Measurements from ENCODE around the gene FTCD.

FTCD gene

DNA sequence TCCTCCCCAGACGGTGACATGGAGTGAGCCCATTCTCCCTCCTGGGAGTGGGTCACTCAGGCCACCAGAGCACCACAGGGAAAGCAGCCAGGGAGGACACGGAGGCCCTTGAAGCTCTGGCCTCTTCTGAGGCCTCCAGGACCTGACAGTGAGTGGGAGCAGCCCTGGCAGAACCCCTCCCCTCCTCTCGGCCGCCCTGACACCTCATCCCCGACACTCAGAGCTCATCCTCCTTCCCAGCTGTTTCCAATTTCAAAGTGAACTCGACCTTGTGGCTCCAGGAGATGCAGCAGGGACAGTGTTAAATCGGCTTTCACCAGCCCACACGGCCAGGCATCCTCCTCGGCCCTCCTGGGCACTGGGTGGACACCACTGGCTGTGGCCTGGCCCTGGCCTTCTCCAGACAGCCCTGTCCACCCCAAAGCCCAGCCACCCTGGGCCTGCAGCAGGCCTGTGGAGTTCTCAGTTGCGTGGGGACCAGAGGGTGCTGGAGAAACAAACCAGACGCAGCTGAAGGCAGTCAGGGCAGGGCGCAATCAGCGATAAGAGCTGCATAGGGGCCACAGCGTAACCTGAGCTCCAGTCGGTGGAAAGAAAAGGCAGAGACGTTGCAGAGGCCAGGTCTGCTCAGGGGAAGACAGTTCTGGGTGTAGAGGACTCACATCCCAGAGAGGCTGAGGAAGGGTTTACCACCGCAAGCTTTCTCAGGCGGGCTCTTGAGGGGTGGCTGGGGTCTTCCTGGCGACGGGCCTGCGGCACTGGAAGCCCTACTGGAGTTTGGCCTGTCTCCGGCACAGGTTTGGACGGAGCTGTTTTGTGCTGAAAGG, 27.1 kb downstream of the FTCD start:
- TF ChIP-seq FOXP2 (optimal IDR thresholded peaks at IDR 0.05; ENCODE audit: borderline replicate concordance, extremely low read depth, extremely low read length, insufficient read depth) = no peak
- TF ChIP-seq, protein P1, sequence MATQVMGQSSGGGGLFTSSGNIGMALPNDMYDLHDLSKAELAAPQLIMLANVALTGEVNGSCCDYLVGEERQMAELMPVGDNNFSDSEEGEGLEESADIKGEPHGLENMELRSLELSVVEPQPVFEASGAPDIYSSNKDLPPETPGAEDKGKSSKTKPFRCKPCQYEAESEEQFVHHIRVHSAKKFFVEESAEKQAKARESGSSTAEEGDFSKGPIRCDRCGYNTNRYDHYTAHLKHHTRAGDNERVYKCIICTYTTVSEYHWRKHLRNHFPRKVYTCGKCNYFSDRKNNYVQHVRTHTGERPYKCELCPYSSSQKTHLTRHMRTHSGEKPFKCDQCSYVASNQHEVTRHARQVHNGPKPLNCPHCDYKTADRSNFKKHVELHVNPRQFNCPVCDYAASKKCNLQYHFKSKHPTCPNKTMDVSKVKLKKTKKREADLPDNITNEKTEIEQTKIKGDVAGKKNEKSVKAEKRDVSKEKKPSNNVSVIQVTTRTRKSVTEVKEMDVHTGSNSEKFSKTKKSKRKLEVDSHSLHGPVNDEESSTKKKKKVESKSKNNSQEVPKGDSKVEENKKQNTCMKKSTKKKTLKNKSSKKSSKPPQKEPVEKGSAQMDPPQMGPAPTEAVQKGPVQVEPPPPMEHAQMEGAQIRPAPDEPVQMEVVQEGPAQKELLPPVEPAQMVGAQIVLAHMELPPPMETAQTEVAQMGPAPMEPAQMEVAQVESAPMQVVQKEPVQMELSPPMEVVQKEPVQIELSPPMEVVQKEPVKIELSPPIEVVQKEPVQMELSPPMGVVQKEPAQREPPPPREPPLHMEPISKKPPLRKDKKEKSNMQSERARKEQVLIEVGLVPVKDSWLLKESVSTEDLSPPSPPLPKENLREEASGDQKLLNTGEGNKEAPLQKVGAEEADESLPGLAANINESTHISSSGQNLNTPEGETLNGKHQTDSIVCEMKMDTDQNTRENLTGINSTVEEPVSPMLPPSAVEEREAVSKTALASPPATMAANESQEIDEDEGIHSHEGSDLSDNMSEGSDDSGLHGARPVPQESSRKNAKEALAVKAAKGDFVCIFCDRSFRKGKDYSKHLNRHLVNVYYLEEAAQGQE (IDR thresholded peaks at IDR 0.05; ENCODE audit: insufficient read depth in 1 of 2, low read depth in 2 of 2, low read length in 2 of 2) = no peak
- TF ChIP-seq POLR2AphosphoS5 (IDR thresholded peaks at IDR 0.05; ENCODE audit: low read depth, low read length) = no peak
- TF ChIP-seq TAF1 (IDR thresholded peaks at IDR 0.05; ENCODE audit: borderline replicate concordance, insufficient read depth, low read length) = no peak
- no peak for TF ChIP-seq SIN3A (IDR thresholded peaks at IDR 0.05; ENCODE audit: borderline replicate concordance, insufficient read depth, low read length)

DNA sequence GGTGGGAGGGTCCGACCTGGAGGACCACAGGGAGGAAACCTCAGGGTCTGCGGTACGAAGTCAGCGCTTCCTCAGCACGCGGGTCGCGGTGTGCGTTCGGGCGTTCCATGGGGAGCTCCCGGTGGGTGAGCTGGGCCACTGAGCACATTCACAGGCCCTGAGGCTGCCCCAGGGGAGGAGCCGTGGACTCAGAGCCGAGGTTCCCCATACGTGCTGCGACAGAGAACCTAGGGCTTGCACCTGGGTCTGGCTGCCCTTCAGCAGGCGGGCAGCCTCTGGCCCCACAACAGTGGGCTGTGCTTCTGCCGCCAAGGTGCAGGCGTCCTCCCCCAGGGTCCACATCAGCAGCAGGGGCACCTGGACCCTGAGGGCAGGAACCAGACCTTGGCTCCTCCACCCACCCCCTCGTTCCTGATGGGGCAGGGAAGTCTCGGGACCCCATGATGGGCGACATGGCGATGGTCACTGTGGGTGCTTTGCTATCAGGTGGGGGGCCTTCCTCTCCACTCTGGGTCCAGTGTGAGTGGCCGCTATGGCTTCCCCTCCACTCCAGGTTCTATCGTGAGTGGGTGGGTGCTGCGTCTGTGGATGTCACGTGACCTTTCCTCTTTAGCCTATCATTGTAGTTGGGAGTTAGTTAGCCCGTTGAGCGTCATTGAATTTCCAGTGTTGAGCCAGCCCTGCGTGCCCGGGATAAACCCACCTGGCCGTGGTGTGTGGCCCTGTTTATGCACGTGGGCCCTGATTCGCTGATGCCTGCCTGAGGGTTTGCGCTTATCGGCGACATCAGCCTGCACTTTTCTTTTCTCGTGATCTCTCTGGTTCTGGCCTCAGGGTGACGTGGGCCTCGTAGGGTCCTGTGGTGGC, 27.9 kb downstream of the FTCD start:
- TF ChIP-seq SIN3A (IDR thresholded peaks at IDR 0.05; ENCODE audit: borderline replicate concordance, insufficient read depth, low read length) (no peak), POLR2AphosphoS5 (IDR thresholded peaks at IDR 0.05; ENCODE audit: low read depth, low read length) (no peak), FOXP2 (optimal IDR thresholded peaks at IDR 0.05; ENCODE audit: borderline replicate concordance, extremely low read depth, extremely low read length, insufficient read depth) (no peak), TAF1 (IDR thresholded peaks at IDR 0.05; ENCODE audit: borderline replicate concordance, insufficient read depth, low read length) (no peak)
- TF ChIP-seq, protein P1 (IDR thresholded peaks at IDR 0.05; ENCODE audit: insufficient read depth in 1 of 2, low read depth in 2 of 2, low read length in 2 of 2) = no peak

DNA sequence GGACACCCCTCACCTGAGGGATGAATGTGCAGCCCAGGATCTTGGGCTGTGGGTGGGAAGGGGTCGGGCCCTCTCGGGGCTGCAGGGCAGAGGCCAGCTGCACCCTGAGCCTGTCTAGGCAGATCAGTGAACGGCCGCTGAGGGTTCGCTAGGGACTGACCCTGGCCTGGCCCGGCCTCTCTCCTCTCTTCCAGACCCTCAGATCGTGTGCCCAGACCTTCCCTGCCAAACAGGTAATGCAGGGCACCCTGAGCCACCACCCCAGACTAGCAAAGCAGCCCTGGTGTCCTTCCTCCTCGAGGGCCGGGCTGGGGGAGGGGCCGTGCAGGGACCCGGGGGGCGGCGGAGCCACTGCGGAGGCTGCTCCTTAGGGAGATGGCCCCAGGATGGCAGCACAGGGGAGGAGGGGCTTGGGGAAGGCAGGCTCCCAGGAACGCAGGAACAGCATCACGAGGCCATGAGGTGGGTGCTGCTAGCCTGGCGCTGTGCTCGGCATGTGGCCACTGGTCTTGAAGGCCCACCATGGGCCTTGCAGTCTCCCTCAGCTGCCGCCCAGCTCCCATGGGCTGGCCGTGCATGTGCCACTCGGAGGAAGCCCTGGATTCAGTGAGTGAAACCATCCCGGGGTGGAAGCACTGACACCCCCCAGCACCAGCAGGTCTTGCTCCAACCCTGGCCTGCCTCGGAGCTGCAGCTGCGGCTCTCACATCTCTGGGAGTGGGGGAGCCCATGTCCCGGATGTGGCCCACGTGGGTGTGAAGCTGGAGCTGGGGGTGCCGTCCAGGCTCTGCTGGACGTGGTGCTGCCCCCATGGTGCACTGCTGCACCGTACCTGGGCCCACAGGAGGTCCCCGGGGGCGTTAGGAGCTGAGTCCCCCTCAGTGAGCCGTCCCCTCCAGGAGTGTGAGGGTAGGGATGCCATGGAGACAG, 28.8 kb downstream of the FTCD start:
- TF ChIP-seq TAF1 (IDR thresholded peaks at IDR 0.05; ENCODE audit: borderline replicate concordance, insufficient read depth, low read length) = no peak
- TF ChIP-seq FOXP2 (optimal IDR thresholded peaks at IDR 0.05; ENCODE audit: borderline replicate concordance, extremely low read depth, extremely low read length, insufficient read depth) = no peak
- TF ChIP-seq SIN3A (IDR thresholded peaks at IDR 0.05; ENCODE audit: borderline replicate concordance, insufficient read depth, low read length) = no peak
- no peak for TF ChIP-seq POLR2AphosphoS5 (IDR thresholded peaks at IDR 0.05; ENCODE audit: low read depth, low read length)
- TF ChIP-seq, protein P1 (IDR thresholded peaks at IDR 0.05; ENCODE audit: insufficient read depth in 1 of 2, low read depth in 2 of 2, low read length in 2 of 2) = no peak

DNA sequence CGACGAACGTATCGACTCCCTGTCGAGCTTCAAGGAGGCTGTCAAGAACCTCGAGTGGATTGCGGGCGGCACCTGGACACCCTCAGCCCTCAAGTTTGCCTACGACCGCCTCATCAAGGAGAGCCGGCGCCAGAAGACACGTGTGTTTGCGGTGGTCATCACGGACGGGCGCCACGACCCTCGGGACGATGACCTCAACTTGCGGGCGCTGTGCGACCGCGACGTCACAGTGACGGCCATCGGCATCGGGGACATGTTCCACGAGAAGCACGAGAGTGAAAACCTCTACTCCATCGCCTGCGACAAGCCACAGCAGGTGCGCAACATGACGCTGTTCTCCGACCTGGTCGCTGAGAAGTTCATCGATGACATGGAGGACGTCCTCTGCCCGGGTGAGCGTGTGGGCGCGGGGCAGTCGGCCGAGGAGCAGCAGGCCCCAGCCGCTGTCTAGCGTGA, 29.5 kb downstream of the FTCD start:
- TF ChIP-seq SIN3A (IDR thresholded peaks at IDR 0.05; ENCODE audit: borderline replicate concordance, insufficient read depth, low read length) = no peak
- TF ChIP-seq, protein P1 (IDR thresholded peaks at IDR 0.05; ENCODE audit: insufficient read depth in 1 of 2, low read depth in 2 of 2, low read length in 2 of 2) = no peak
- TF ChIP-seq FOXP2 (optimal IDR thresholded peaks at IDR 0.05; ENCODE audit: borderline replicate concordance, extremely low read depth, extremely low read length, insufficient read depth) = no peak
- no peak for TF ChIP-seq TAF1 (IDR thresholded peaks at IDR 0.05; ENCODE audit: borderline replicate concordance, insufficient read depth, low read length)
- no peak for TF ChIP-seq POLR2AphosphoS5 (IDR thresholded peaks at IDR 0.05; ENCODE audit: low read depth, low read length)

Data from PFSK-1 (cell line).